Measurements from ENCODE around the gene H1-8.

- TF ChIP-seq YY1 (IDR thresholded peaks at IDR 0.05; ENCODE audit: insufficient read depth, insufficient read length): no peak
- no peak for TF ChIP-seq SUZ12 (IDR thresholded peaks at IDR 0.05; ENCODE audit: extremely low read depth, insufficient read depth, insufficient read length)
Observed at GRCh38 chr3:129565902-129566301, 22.9 kb downstream of the H1-8 start.

Measured in NT2/D1 (cell line).